NCI-H2081 (cell line): ENCODE measurements around the gene TM9SF2.
"Not testable (repeated sequence)": the region's sequence is repeated elsewhere in the genome, so short reads cannot be mapped to it uniquely, and the experiment has no call there.

Source experiments
- DNase-seq, 2 experiments: peaks; one replicate each; lab custom pipeline; 2025; lab: John Stamatoyannopoulos, UW

Gene TM9SF2, protein sequence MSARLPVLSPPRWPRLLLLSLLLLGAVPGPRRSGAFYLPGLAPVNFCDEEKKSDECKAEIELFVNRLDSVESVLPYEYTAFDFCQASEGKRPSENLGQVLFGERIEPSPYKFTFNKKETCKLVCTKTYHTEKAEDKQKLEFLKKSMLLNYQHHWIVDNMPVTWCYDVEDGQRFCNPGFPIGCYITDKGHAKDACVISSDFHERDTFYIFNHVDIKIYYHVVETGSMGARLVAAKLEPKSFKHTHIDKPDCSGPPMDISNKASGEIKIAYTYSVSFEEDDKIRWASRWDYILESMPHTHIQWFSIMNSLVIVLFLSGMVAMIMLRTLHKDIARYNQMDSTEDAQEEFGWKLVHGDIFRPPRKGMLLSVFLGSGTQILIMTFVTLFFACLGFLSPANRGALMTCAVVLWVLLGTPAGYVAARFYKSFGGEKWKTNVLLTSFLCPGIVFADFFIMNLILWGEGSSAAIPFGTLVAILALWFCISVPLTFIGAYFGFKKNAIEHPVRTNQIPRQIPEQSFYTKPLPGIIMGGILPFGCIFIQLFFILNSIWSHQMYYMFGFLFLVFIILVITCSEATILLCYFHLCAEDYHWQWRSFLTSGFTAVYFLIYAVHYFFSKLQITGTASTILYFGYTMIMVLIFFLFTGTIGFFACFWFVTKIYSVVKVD

DNA sequence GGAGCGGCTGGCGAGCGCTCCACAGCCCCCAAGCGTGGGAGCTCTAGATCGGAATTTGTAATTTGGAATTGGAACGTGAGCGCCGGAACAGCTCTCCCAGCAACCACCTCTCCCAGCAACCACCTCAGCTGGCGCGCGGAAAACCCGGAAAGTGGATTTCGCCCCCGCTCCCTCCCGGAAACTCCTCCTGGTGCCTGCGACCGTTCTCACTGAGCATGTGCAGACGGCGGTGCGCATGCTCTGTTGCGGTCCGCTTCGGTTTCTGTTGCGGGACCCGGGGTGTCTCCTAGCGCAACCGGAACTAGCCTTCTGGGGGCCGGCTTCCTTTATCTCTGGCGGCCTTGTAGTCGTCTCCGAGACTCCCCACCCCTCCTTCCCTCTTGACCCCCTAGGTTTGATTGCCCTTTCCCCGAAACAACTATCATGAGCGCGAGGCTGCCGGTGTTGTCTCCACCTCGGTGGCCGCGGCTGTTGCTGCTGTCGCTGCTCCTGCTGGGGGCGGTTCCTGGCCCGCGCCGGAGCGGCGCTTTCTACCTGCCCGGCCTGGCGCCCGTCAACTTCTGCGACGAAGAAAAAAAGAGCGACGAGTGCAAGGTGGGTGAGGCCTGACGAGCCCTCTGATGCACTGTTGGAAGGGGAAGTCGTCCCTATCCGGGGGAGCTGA is at the start of gene TM9SF2:
TM9SF2 (plus strand) TSS at position 289 of the 664 bp plus-strand sequence; CDS start at position 424, 135 bp downstream.
- peak; percentile 96 to 97 for DNase-seq

DNA sequence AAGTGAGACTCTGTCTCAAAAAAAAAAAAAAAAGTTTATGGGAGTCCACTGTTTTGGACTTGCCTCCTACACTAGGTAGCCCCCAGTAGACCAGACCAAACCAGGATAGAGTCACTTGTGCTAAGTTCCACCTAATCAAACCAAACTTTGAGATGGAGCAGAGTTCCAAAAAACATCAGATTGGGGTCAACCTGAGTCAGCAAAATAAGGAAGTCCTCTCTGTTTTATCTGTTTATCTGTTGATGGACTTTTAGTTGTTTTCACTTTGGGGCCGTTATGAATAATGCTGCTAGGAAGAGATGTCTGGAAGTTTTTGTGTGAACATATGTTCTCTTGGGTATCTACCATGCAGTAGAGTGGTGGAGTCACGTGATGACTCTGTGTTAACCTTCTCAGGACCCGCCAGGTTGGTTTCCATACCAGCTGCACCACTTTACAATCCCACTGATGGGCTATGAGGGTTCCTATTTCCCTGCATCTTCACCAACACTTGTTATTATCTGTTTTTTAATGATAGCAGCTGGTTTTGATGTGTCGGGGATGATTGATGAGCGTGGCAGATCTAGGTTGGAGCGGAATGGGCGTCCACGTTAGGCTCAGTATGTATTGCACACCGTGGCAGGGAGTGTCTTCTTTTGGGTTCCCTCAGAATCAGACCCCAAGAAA is 46.6 kb upstream of the TM9SF2 start:
- DNase-seq, result no peak

DNA sequence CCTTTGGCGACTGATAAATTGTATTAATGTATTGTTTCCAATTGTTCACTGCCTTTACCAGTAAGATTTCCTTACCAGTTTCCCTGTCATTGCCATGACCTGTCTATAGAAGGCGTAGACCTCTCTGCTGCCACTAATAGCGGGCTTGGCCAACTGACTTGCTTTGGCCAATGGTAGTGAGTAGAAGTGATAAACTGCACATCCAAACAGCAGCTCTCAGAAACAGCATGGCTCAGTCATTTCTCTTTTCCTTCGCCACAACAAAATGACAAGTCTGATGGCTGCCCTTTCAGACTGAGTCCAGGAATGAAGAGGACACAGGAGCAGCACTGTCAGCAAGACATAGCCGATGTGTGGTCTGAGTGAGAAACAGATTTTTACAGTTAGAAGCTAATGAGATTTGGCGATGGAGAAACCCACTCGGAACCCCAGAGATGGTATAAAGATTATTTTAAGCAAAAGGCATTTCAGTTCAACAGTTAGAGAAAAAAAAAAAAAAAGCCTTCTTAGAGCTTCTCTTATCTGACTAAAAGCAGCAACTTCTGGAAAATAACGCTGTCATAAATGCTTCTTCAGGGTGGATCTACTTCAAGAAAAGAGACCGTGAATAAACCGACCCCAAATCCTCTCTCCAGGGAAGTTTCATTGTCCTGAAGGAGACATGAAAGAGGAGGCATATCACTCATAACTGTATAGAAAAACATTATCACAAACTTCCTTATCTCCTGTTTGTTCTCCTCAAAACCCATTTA is 42.0 kb upstream of the TM9SF2 start:
- DNase-seq, result no peak

DNA sequence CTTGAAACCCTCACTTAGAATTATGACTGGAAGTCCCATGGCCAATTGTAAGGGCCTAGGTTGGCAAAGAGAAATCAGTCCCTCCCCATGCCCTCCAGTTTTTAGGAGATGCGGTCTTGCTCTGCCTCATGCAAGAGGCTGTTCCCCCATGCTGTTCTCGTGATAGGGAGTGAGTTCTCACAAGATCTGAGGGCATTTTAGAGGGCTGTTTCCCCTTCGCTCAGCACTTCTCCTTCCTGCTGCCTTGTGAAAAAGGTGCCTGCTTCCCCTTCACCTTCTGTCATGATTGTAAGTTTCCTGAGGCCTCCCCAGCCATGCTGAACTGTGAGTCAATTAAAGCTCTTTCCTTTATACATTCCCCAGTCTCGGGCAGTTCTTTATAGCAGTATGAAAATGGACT is 40.5 kb upstream of the TM9SF2 start:
- DNase-seq, result not testable (repeated sequence)

DNA sequence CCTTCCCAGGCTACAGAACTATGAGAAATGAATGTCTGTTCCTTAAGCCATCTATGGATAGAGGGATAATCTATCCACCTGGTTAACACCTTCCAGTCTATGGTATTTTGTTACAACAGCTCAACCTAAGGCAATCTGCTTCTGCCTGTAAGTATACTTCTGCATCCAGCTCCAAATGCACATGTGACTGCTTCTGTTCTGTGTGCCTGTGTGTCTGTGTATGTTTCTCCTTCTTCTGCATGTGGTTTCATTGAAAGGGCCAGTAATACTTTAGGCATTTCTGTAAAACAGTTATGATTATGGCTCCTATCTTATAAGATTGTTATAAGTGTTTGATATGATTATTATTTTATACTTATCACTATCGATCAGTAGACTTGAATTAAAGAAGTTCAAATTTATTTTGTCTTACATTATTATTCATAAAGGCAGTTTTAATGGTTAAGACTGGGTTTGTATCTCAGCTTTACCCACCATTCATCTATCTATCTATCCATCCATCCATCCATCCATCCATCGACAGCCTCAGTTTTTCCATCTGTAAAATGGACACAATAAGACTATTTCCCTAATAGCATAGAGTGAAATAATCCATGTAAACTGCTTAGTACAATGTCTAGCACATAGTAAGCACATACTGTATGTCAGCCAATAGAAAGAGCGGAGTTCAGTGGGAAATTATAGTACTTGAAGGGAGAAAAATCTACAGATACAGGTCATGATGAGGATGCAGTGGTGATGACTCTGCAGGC is 37.5 kb upstream of the TM9SF2 start:
- no peak for DNase-seq

DNA sequence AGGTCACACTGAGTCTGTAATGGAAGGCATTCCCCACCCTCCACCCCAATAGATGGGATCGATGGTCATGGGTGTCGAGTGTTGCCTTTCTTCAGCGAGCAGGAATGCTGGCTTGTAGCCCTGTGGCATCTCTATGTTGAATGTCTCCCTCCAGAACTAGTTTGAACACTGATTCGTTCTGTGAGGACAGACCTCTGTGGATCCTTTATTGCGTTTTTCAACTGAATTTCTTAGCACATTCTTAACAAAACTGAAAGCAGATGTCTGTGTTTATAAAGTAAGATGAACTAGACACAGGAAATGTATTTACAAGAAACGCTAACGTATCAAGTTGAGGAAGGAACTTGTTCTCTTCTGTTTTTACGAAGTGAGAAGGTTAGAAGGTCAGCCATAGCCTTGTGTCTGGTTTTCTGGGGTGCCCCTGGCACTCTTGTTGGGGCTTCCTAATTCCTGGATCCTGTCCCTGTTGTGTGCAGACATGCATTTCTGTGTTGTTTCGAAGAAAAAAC is 36.8 kb upstream of the TM9SF2 start:
- DNase-seq, result no peak

DNA sequence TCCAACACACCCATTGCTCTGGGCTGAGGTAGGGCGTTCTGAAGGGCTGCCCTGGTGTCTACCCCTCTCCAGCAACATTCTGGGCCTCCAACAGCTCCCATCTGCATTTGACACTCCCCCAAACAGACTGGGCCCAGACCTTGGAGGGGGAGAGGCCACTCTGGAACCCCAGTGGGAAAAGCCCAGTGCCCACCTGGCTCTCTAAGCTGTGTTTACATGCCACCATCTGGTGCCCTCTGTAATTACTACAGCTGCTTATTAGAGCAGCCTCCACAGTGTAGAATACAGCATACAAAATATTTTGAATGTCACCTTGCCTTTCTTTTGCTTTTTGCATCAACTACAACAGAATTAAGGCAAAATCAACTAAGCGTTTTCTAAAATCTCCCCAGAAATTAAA is 35.8 kb upstream of the TM9SF2 start:
- DNase-seq, result peak; percentile 58 to 88

DNA sequence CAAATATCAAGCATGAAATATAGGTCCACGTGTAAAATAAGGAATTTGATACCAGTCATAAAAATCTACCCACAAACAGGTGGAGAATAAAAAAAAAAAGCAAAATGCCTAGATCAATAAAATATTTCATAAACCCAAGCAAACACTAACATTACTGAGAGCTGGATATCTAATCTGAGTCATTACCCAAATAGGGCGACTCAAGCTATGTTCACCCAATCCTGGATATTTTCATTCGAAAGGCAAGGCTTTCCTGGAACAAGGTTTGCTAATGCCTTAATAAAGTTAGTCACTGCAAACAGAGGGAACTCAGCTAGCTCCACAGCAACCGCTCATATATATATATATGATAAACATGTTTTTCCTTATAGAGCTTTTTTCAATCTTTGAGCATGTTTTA is 33.5 kb upstream of the TM9SF2 start:
- peak; percentile 20 to 74 for DNase-seq

DNA sequence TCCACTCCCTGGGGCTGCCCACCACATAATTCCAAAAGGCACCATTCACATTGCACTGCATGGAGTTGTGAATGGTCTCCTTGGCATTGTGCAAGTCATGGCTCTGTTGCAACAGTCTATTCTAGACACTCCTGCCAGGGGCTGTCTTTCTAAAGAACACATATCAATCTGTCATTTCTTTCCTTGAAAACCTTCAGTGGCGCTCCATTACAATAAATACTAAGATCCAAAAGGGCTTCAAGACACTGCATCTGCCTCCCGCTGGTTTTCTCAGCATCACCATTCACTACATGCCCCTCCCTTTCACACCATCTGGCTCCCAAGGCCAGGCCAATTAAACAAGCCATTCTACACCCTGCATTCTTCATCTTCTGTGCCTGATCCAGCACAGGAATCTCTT is 32.2 kb upstream of the TM9SF2 start:
- DNase-seq, result no peak

DNA sequence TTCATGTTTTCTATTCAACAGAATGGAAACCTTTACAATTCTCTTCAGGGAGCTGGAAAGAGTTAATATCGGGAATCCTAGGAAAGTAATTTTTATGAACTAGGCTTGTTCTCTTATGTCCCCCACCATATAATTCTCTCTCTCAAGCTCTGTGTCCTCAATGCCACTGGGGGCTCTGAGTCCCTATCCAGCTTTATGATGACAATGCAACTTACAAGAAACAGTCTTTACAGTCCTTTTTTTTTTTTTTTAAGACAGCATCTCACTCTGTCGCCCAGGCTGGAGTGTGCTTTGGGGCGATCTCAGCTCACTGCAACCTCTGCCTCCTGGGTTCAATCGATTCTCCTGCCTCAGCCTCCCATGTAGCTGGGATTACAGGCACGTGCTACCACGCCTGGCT is 31.2 kb upstream of the TM9SF2 start:
- DNase-seq, result no peak

DNA sequence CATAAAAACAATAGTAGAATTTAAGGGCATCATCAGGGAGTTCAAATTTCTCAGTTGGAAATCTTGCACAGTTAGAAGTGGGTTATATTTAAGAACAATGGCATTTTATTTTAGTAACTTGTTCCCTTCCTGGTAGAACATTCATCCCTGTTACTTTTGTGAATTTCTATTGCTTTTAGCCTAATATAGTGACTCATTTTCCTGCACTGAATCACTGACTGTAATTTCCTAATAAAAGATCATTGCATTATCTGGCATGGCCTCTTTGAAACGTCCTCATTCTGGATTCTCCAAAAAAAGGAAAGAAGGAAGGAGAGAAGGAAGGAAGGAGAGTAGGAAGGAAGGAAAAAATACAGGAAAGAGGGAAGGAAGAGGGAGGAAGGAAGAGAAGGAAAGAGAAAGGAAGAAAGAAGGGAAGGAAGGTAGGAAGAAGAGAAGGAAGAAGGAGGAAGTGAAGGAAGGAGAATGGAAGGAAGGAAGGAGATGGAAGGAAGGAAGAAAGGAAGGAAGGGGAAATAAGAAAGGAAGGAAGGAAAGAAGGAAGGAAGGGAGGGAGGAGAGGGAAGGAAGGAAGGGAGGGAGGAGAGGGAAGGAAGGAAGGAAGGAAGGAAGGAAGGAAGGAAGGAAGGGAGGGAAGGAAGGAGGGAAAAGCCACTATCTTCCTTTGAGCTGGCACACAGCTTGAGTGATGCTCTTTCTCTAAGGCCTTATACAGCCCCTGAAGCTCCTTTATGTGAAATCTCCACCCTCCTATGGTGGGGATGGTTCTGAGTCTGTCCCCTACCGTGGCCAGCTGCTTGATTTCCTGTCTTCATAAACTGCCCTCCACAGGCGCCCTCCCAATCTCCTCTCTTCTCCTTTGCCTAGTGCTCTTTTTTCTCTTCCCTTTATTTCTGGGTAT is 29.8 kb upstream of the TM9SF2 start:
- no peak for DNase-seq

DNA sequence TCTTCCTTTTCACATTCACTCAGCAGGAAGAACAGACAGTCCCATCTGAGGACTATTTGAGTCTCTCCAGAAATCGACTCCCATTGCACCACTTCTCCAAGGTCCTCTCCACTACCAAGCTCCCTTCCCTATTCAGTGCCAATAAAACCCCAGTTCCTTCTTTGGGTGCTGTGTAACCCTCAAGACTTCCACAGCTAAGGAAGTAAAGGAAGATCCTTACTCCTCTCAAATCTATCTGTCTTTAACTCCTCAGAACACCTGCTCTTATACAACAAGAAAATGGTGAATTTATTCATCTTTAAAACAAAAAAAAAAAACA is 29.2 kb upstream of the TM9SF2 start:
- DNase-seq, result no peak

DNA sequence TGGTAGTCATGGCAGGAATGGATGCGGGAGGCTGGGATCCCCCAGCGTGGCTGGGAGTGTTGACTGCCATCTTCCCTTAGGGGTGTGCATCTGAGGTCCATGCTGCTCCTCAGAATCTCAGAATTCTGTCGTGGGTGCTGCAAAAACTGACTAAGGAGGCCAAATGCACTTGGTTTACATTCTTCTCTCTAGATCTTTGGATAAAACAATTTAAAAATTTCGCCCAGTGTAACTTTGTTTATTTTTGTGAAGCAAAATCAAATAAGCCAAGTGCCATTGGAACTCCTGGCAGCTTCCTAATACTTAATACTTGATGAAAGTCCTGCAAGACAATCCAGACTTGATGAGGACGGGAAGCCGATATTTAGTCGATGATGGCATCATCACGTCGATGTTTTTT is 27.8 kb upstream of the TM9SF2 start:
- DNase-seq, result no peak

DNA sequence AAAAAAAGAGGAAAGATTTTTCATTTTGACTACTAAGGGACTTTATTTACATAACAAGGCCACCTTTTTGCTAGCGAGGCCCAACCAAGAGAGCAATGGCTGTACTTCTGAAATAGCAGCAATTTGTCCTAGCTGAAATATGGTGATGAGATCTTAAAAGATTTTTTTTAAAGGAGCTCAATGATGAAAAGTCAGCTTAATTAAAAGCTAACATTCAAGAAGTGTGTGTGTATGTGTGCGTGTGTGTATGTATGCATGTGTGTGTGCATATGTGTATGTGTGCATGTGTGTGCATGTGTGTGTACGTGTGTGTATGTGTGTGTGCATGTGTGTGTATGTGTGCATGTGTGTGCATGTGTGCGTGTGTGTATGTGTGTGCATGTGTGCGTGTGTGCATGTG is 24.6 kb upstream of the TM9SF2 start:
- DNase-seq, result no peak

DNA sequence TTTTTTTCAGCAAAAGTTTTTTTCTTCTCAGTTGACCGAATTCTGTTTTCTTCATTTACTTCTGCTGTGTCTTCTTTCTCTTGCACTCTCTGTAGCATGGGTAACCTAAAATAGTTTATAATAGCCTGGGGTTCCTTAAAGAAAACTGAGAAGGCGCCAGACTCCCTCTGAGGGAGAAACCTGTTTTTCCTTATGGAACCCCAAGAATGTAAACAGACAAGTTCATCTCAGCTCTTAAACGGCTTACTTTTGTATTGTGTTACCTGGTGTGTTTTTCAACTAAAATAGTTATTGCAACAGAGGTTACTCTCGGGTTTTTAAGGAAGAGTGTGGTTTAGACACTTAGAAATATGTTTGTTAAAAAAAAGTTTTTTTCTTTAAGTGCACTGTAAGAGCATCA is 23.8 kb upstream of the TM9SF2 start:
- no peak for DNase-seq

DNA sequence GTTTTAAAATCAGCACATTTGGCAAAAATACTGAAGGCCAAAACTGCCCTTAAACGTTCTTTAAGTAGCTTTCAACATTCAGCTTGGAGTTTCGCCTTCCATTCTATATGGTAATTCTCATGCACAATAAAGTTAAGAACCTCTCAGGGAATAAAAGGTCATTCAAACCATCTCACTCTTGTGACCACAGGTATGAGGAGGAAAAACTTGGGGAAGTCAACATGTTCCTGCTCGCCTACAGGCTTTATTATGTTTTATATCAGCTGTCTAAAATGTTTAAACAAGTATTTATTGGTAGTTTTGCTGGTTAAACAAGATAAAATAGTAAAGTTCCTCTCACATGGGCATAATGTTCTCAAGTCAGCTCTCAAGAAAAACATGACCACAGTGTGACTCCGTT is 19.9 kb upstream of the TM9SF2 start:
- no peak for DNase-seq

DNA sequence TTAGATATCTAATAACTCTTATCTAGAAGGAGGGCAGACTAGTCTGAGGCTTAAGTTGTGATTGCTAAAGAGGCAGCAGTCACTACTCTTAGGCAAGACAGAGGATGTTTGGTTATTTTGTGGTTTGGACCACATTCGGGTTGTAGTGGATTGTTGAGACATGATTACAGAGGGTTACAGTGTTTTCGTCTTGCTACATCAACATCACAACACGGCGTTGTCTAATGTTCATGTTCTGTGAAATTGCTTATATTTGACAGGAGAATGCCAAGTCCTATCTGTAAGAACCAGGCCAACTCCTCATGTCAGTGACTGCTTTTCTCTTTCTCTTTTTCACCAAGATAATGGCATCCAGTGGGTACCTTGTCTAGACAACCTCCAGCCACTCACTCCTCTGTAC is 16.8 kb upstream of the TM9SF2 start:
- DNase-seq, result no peak

DNA sequence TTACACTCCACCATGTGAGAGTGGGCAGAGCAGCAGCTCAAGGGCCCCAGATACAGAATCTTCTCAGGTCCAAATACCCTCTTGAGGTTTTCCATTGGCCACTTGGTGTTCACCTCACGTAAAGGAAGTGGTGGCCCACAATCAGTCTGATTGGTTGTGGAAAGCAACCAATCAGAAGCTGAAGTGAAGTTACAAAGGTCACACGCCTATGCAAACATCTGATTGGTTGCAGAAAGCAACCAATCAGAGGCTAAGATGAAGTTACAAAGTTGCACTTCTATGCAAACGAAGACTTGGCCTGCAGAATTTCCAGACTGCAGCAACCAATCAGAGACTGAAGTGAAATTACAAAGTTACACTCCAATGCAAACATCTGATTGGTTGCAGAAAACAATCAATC is 14.3 kb upstream of the TM9SF2 start:
- no peak for DNase-seq

DNA sequence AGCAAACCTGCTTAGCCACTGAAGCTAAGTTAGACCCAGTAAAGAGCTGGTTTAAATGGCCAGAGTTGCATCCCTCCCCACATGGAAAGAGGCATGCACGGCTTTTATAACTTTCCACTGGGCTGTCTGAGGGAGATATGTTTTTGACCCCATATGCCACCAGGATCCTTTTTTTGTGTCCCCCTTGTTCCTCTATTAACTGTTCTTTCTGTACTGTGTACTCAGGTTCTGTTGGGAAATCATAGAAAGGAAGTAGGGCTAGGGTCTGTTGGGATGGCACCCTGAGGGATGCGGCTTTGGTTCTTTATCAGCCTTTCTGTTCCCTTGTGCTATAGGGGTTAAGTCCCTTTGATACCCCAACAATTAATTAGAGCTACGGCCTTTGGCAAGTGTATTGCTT is 12.2 kb upstream of the TM9SF2 start:
- DNase-seq, result no peak

DNA sequence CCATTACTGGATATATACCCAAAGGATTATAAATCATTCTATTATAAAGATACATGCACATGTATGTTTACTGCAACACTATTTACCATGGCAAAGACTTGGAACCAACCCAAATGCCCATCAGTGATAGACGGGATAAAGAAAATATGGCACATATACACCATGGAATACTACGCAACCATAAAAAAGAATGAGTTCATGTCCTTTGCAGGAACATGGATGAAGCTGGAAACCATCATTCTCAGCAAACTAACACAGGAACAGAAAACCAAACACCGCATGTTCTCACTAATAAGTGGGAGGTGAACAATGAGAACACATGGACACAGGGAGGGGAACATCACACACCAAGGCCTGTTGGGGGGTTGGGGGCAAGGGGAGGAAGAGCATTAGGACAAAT is 9.5 kb upstream of the TM9SF2 start:
- not testable (repeated sequence) for DNase-seq
